Activated CD4-positive, alpha-beta T cell treated with anti-CD3 and anti-CD28 coated beads, Interleukin-2, amount 50 U/mL, for 48 hours (primary cell): ENCODE results near the gene EPS8.
"Not testable (repeated sequence)": the region's sequence is repeated elsewhere in the genome, so short reads cannot be mapped to it uniquely, and the experiment has no call there.

Source experiments
- DNase-seq, 2 experiments: peaks; one replicate each; pipeline ENCODE4 v3.0.0-alpha.2; 2020

The EPS8 gene

DNA sequence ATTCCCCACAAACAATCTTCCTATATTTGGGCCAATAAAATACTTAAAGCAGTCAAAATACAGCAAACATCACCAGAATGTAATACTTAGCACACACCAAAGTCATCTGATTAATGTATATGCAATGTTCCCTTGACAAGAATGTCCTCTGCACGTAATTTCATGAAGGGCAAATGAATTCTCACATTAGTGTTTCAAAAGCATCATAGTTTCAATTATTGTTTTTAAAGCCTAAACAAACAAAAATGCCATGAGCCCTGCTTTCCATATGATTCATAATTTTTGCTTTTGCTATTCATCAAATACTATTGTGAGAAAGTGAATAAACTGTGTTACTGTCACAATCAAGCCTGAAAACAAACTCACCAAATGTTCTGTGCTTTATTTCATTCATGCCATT is 156.0 kb downstream of the EPS8 start:
- DNase-seq, result no peak

DNA sequence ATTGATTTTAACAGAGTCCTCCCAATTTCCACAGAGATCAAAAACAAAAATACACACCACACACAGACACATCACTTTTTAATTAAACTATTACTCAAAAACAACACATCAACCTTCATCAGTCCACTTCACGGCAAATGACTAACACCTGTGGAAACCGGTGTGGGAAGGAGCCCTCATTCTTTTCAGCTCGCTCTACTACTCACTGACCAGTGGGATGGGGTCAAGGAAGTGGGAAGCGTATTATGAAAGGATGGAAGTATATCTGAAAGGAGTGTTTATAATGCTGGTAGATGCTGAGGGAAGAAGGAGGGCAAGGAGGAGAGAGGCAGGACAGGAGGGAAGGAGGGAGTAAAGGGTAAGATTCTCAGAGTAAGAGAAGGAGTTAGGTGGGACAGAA is 156.5 kb downstream of the EPS8 start:
- no peak for DNase-seq

DNA sequence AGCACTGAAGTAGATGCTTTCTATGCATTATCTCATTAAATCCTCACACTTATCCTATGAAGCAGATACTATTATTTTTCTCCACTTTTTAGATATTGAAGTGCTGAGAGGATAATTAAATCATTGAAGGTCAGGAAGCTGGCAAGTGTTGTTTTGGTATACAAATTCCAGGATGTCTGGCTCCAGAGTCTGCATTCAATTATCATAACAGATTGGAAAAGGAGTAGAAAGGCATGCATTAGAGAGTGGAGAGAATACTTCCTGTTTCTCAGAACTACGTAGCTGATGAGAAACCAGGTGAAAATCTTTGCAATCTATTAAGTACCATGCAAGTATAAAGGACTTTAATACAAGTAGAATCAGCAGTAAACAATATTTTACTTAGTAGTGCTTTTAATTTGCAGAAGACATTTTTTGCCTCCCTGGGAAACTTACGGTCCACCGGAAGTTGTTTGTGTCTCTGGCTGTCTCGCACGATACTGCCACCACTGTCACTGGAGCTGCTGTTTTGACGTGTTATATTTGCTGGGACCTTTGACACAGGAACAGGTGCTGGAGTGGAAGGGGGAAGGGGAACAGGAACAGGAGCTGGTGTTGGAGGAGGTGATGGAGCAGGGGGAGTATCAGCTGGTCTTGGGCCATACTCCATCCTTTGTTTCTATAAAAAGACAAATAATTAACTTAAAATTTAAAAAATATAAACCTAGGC is 158.0 kb downstream of the EPS8 start:
- no peak for DNase-seq

DNA sequence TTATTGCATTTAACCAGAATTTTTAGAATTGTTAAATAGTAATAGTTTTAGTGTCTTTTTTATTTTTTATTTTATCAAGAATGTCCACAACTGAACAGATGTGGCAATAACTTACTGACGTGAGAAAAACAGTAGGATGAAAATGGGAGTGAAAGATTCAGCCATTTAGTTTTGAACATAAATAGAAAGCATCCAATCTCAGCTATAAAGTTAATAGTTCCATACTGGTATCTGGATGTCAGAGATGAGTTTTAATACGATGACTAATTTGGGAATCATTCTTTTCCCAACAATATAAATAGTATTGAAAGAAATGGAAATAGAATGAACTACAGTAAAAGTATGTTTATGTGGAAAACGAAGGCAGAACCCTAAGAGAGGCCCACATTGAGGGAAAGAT is 159.4 kb downstream of the EPS8 start:
- no peak for DNase-seq

DNA sequence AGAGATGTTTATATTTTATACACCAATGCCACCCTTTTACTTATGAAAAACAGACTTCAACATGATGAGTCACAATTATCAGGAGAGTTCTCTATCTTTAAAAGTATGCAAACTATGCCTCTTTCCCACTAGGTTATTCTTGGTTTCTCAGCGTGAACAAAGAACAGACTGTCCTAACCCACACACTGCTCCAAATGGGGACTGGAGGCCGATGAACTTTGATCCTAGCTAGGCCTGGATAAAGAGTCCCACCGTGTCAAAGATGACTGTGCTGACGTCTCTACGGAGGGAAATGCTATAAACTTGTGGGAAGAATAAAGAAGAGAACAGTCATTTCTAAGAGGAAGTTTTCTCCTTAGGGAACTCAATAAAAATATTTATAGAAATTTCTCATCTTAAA is 160.1 kb downstream of the EPS8 start:
- DNase-seq, result no peak

DNA sequence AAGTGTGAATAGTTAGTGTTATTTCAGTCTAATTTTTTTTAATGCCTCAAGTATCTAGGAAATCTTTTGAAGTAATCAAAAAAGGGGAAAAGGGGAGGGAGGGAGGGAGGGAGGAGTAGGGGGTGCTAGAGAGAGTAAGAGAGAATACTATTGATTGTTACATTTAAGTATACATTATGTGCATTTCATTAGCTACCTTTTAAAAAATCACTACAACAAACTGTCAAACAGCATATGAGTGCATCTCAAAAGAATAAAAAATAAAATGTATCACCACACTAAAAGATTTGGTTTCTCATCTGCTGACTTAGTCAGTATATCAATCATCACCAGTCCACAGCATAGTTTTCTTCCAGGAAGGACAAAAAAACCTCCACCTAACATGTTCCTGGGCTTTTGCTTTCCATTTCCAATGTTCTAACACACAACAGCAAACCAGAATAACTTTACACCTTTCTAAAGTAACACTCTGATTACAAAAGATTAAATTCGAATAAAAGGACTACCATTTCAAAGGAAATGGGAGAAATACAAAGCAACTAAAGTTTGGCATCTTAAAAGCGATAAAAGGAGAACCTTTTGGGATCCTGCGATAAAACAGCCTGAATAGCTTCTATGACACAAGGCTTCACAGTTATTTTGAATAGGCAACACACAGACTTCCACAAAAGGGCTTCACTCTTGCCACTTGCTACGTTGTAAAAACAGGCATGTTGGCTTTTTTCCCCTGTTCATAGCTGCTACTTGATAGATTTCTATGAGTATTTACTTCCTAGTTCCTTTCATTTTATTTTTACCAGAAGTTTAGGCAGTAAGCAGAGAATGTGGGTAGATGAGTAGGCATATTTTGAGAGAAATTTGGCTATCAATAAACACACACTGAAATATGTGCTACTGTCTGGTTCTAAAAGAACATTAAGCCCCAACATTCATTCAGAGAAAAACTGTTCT is 160.9 kb downstream of the EPS8 start:
- no peak for DNase-seq

DNA sequence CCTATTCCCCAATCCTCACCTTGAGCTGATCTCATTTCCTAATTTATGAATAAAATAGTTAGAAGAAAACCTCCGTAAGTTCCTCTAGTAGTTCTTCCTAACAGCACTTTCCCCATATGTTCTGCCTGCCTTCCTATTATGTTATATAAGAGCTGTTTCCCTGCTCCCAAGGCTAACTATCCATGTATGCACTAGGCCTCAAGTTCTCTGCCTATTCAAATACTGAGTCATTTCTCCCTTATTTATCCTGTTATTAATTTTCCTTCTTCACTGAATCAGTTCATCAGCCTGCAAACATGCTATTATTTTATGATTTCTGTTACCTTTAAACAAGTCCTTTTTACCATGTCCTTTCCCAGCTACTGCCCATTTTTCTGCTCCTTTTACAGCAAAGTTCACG is 164.1 kb downstream of the EPS8 start:
- DNase-seq, result no peak

DNA sequence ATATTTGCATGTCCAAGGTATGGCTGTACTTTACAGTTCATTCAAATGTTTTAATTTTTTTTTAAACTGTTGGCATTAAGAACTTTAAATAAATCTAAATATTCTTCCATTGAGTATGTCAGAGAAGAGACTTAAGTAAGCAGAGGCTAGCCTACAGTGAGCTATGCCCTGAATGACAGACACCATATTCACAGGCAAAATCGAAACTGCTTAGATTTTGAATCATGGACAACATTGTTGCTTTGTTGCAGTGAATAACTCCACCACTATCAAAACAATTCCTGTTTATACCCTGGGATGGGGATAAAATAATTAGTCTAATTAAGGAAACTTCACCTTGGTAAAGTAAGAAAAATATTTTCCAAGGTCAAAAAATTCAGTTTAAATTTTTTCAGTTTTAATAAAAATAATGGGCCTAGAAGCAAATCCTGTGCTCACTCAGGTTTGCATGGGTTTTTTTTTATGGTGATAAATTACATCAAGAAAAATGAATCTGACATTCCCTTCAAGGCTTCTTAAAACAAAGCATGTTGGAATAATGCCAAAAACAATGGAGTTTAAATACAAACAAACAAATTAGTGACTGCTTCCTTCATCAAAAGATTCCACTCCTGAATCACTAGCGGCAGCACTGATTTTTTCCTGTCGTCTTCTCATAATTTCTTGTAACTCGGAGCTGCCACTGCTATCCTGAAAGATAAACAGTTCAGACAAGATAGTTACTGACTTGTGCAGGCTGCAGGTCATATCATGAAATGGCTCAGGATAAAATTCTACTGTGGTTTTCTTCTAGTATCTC is 168.2 kb downstream of the EPS8 start:
- DNase-seq, result no peak

DNA sequence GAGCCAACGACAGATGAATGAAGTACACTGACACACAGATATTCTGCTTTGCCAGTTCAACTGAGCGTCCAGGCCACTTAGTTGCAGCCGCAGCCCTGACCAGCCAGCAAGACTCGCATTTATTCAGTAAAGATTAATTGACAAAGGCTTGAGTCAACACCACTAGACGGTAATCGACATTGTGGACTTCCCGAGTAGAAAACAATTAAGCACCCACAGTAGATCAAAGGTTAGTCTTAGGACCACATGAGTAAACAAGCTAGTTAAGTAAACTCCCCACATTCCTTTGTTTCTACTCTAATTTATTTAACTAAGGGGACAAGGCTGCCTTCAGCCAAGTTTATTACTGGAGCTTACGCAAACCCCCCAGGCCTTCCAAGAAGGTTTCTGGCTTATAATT is 172.7 kb downstream of the EPS8 start:
- not testable (repeated sequence) for DNase-seq

DNA sequence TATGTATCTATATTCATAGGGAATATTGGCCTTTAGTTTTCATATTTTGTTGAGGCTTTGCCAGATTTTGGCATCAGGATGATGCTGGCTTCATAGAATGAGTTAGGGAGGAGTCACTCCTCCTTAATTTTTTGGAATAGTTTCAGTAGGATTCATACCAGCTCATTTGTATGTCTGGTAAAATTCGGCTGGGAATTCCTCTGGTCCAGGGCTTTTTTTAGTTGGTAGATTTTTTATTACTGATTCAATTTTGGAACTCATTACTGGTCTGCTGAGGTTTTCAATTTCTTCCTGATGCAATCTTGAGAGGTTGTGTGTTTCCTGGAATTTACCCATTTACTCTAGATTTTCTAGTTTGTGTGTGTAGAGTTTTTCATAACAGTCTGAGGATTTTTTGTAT is 175.2 kb downstream of the EPS8 start:
- DNase-seq, result no peak

DNA sequence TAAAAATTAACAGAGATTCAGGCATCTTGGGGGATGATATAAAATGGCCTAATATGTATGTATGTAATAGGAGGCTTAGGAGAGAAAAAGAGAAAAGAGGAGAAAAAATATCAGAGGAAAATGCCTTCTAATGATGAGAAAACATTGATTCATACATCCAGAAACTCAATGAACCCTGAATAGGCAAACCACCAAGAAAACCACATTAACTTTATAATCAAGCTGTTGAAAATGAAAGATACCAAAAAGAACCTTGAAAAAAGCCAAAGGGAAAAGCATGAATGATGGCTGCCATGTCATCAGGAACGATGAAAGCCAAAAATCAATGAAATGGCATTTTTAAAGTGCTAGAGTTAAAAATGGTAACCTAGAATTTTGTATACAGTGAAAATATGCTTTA is 180.2 kb downstream of the EPS8 start:
- DNase-seq, result no peak

DNA sequence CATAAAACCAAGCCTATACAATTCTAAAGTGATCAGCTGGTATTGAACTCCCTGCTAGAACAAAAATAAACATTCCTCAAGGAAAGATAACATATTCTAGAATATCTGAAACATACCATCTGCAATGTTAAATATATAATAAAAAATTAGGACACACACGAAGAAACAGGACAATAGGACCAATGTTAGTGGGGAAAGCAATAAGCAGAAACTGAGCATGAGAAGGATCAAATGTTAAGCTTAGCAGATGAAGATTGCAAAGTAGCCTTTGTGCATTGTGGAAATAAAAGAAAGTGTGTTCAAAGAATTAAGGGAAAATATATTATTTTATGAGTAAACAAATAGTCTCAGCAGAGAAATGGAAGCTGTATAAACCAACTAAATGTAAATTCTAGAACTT is 180.8 kb downstream of the EPS8 start:
- no peak for DNase-seq

DNA sequence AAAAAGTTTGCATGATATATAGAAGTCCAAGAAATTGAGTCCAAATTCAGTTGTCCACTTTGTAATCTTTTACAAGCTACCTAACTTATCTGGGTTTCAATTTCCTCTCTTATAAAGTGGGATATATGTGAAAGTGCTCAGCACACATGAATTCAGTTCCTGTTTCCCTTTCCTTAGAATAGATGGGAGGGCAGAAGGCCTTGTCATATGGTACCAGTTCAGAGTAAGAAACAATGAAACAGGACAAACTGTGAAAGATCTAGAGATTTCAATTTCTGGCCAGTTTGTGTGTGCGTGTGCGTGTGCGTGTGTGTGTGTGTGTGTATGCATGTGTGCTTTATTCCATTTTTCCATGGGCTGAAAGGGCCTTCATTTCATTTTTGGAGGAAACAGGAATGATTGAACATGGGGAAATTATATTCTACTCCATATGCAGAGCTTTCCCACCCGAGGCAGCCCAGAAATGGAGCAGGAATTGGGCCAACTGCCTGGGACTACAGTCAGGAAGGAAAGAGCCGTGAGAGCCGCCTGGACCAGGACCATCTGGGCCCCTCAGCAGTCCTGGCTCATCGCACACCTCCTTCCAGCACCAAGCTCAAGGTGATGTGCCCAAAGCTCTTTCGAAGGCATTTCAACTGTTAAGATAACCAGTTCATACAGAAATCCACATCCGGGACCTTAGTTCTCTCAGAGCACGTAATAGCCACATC is 183.2 kb downstream of the EPS8 start:
- DNase-seq, result no peak

DNA sequence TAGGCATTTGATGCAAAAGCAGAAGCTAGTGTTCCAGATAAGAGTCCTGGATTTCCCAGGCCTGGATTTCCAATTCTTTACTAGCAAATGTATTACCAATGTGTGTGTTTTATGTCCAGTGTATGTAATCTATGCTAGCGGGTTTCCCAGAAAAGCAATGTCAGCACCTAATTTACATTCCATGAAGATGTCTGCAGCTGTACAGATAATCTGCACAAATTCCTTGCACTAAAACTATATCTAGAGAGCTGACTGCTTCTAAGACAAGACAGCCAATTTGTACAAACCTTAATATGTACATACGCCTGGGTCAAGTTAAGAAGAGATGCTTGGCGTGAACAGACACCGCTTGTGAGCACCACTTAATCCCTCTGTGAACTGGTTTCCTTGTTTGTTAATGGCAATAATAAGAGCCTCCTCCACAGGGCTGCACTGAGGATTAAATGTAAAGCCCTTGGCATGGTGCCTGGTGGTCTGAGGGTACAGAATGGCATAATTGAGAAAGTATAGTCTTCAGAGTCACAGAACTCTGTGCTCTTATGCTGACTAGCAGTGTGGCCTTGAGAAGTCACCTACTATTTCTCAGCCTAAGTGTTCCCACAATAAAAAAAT is 185.6 kb downstream of the EPS8 start:
- no peak for DNase-seq

DNA sequence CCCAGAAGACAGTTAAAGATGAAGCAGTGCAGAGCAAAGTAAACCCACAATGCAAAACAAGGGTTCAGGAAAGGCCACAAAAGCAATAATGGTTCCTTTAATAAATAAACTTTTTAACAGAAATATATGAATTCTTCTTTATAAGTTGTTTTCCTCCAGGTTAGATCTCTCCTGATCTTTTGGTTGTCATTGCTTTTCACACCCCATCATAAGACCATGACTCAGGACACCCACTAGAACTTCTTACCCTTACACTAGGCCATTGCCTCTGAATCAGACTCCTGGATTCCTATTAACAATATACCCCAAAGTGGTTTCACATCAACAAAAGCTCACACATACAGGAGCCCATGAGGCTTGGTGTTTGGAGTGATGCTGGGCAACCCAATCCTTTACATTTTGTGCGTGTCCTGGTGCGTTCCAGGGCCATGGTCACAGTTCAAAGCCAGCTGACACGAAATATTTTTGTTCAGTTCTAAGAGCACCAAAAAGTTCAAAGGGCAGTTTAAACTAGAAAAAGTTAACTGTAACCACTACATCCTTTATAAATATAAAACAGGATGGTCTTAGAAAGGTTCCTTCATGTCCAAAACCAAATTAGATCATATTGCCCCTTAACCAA is 187.0 kb downstream of the EPS8 start:
- no peak for DNase-seq

DNA sequence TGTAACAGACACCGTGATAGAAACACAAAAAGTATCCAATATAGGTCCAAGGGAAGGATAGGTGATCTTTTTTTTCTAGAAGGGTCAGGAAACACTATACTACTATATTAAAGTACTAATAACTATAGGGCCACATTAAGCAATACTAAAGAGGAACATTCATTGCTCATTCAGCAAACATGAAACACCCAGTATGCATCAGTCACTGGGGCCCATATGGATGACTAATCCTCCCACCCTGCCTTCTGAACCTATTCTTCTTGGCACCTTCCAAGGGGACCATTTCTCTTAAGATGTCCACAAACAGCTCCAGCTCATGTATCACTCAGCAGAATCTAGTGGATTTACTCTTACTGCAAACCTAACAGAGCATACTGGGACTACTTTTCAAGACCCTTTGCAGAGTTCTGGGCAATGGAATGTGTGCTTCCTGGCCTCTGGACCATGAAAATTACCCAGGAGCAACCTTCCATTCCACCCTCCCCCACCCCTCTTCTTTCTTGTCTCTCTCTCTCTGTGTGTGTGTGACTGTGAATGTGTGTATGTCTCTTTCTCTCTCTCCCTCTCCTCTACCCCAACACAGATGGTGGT is 187.9 kb downstream of the EPS8 start:
- no peak for DNase-seq

DNA sequence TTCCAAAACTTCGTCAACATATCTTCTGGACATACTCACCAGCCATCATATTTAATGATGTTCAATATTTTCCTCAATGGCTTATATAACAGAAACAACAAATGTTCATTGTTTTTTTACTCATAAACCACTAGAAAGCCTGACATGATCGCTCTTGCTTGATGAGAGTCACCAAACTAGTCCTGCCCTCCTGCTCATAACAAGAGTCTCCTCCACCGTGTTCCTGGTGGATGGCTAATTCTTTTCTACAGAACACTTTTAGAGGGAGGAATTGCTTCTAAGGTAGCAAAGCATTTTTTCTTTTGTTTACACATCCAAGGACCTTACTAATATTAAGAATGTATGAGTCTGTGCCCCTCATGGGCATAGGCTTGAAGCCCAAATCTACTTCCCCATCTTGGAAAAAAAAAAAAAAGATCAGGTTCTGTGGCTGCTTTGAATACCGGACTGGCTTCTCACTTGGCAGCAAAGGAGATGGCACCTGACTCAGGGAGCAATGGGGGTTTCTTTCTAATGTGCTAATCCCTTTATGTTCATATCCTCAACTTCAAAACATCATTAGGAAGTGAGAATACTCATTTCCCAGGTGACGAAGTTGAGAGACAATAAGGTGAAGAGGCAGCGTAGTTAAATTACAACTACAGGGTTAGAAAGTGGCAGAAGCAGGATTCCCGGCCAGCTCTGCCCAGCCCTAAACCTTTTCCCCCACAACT is 188.8 kb downstream of the EPS8 start:
- DNase-seq, result no peak

DNA sequence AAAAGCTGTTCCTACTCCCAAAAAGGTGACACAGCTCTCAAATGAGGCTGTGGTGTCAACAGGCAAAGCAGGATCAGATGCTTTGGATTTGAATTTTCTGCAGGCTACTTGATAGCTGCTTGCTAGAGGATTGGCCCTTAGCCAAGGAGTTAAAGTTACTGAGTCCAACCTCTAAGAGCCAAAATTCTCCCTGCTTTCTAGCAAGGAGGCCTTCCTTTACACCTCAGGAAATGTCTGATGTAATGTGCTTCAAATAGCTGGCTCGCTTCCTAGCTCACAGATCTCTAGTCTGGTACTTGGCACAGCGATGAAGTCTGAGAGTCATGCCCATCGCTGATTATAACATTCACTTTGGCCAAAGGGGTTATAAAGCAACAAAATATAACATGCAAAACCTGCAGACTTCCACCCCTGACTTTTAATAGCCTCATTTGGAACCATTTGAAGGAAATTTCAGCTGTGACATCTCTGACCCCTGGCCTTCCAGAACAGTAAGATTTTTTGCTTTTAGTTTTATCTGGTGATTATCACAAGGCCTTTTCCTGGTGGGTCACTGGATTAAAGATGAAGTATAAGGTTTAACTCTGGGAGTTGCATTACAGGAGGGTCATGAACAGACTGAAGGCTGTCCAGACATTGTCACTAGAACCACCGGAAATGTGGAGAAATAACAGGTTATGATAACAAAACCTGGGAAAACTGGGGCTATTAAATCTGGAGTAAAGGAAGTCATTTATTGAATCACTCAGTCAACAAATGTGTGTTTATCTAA is 189.7 kb downstream of the EPS8 start:
- DNase-seq, result no peak

DNA sequence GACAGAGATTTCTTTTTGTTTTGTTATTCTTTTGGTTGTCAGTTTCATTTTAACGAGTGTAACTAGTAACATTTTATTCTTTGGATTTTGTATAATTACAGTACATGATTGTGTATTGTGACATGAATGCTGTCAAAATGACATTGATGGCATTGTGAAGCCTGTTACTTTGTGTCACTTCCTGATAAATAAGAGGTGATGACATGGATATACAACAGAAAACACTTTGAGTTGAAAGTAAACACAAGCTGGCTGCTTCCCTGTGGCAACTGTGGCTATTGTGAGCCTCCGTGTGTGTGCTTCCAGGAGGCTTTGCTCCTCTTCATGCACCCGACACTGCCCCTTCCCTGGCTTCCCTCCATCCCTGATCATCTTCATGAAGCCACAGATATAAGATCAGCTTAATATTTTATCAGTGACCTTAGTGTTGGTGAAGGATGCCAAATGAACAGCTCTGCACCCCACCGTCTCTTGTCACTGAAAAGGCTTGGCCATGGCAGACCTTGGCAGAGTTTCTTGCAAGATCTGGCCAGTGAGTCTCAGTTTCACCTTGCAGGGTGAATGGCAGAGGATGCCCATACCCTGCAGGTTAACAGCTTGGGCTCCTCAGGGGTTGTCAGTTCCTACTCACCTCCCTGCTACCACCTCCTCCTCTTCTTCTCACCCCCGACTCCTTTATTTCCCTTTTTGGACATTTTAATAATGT is 191.9 kb downstream of the EPS8 start:
- DNase-seq, result no peak
